GM18499 (cell line): ENCODE measurements around the gene USP3.

ENCODE experiments used
- ATAC-seq: cut with Tn5 transposase; IDR thresholded peaks from one replicate; pipeline ENCODE4 v1.9.1; 2021; ENCODE audit warnings: moderate number of reproducible peaks; ENCODE audit not compliant: insufficient read depth, unreplicated experiment

The USP3 gene, protein sequence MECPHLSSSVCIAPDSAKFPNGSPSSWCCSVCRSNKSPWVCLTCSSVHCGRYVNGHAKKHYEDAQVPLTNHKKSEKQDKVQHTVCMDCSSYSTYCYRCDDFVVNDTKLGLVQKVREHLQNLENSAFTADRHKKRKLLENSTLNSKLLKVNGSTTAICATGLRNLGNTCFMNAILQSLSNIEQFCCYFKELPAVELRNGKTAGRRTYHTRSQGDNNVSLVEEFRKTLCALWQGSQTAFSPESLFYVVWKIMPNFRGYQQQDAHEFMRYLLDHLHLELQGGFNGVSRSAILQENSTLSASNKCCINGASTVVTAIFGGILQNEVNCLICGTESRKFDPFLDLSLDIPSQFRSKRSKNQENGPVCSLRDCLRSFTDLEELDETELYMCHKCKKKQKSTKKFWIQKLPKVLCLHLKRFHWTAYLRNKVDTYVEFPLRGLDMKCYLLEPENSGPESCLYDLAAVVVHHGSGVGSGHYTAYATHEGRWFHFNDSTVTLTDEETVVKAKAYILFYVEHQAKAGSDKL

DNA sequence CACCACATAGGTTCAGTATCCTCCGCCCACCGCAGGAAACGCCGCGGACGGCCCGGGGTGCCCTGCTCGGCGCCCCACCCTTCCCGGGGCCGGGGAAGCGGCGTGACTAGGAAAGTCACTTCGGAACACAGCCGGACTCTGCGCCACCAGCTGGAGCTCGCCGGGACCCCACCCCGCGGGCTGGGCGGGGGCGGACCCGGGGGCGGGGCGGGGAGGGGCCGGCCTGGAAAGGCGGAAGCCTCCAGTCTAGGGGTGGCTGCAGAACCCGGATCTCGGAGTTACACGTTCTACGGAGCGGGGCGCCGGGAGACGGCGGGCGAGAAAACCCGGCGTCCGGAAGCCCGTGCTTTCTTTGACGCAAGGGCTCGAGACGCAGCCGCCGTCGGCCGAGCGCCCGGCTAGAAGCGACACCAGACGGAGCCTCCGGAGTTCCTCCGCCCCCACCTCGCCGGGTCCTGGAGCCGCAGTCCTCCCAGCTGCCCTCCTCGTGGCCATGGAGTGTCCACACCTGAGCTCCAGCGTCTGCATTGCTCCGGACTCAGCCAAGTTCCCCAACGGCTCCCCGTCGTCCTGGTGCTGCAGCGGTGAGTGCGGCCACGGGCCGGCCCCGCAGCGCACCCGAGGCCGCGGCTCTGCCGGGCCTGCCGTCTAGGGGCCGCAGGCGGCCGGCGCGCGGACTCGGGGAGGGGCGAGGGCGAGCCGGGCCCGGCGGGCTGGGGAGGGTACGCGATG is at the start of gene USP3:
USP3 (plus strand) TSS at position 347 of the 732 bp plus-strand sequence; CDS start at position 494, 147 bp downstream.
- peak; percentile 30 for ATAC-seq

DNA sequence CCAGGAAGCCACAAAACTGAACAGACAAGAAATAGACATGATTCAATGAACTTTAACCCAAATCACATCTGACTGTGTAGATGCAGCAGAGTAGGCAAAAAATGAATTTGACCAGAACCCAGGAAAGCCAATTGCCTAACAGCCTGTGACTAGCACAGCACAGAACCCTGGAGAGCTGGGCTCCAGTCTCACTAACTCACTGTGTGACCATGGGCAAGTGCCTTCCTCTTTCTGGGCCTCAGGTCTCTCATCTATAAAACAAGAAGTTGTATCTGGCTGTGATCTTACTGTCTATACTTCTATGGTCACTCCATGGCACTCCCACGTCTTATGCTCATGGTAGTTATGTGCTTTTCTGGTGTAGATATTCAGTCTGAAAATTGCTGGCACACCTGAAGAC is 48.1 kb upstream of the USP3 start:
- ATAC-seq, result no peak

DNA sequence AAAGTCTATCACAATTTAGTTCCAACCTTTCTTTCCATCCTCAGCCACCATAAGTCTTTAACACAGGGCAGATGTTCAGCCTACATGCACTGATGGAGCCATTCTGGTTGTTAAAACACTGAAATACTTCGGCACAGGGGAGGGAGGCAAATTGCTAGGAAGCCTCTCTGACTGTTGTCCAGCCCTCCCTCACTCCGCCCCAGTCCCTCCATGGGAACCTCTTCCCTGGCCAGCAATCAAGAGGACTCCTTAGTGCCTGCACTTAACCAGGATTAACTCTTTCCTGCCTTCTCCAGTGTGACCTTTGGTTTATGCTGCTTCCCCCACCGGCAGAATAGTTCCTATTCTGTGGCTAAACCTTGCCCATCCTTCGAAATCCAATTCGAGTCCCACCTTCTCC is 47.0 kb upstream of the USP3 start:
- no peak for ATAC-seq

DNA sequence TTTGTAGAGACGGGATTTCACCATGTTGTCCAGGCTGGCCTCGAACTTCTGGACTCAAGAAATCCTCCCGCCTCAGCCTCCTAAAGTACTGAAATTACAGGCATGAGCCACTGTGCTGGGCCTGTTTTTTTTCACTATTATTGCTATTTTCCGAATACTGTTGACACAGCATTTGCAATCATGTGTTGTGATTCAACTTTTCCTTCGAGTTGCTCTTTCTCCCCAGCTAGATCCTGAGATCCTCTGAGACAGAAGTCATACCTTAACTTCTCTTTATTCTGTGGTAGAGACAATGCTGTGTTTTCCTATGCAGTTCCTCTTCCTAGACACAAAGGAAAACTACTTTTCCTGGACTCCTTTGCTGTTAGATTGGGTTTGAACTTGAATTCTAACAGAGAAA is 46.4 kb upstream of the USP3 start:
- no peak for ATAC-seq

DNA sequence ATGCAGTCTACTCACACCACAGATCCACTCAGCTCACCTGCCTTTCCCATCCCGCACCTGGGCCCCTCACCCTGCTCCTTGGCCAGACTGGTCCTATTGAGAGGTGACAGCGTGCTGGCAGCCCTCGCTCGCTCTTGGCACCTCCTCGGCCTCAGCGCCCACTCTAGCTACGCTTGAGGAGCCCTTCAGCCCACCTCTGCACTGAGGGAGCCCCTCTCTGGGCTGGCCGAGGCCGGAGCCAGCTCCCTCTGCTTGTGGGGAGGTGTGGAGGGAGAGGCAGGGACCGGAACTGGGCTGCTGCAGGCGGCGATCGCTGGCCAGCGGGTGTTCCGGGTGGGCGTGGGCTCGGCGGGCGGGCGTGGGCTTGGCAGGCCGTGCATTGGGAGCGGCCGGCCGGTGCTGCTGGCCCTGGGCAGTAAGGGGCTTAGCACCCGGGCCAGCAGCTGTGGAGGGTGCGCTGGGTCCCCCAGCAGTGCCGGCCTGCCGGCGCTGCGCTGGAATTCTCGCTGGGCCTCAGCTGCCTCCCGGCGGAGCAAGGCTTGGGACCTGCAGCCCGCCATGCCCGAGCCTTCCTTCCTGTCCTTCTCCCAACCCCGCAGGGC is 45.5 kb upstream of the USP3 start:
- ATAC-seq, result no peak

DNA sequence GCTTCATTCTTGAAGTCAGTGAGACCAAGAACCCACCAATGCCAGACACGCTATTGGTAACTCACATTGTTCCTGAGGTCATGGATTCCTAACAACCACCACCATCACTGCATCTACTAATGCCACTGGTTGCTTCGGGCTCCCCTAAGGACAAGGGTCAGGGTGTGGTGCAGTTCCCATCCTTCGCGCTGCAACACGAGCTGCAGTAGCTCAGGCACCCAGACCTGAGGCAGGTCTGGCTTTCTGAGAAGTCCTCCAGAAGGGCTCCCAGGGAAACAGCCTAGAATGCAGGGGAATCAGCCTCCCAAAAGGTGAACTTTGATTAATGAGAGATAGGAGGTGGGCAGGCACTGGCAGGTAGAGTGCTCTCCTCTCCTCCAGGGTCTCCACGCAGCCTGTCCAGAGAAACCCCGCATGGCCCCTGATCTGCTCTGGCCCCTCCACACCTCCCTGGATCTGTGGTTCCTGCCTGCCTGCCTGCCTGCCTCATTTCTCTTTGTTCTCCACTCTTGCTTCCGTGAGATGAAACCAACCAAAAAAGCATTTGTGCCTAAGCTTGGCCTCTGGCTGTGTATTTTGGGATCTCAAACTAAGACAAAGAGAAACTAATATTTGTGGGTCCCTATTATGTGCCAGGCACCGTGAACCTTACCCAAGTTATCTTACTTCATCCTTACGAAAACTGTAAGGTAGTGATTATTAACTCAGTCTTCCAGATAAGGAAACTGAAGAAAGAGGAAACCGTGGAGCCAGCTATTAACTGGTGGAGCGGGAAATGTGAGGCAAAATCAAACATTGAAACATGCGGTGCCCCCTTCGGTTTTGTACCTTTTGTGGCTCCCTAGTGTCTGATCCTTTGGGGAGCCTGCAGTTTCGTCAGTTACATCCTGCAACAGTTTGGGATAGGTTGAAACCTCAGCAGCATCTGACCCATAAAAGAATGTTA is 43.9 kb upstream of the USP3 start:
- ATAC-seq, result no peak

DNA sequence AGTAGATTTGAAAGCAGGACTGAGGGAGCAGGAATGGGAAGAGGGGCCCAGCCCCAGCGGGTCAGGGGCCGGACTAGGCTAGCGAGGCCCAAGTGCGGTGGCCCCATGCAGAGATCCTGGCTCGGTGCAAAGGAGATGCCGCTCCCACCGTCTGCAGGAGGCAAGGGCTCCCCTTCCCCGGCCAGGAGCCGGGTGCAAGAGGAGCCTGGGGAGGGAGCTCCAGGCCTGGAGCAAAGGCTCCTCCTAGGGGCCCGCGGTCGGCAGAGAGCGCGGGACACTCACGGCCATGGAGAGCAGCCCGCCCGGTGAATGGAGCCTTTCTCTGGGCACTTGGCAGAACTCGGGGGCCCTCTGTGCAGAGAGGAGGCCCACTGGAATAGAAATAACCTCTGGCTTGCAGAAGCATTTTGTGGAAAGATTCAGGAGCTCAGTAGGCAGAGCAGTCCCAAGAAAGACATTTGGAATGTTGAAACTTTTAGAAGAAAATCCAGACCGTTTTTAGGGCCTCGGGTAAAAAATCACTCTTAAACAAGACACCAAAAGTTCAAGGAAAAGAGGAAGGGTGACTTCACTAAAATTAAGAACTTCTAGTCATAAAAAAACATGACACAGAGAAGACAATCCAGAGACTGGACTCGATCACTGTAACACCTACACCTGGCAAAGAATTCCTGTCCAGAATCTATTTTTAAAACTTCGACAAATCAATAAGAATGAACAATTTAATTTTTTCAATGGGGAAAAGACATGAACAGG is 43.0 kb upstream of the USP3 start:
- no peak for ATAC-seq

DNA sequence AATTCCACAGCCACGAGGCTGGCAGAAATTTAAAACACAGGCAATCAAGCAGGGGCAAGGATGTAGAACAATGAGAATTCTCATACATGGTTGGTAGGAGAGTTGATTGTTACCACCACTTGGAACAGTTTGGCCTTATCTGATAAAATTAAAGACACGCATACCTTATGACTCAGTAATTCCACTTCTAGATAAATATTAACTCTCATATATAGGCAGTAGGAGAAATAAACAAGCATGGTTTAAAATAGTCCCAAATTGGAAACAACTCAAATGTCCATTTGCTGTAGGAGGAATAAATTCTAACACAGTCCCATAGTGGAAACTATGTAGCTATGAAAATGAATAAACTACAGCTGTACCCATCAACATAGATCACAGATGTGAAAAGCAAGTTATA is 42.3 kb upstream of the USP3 start:
- ATAC-seq, result no peak

DNA sequence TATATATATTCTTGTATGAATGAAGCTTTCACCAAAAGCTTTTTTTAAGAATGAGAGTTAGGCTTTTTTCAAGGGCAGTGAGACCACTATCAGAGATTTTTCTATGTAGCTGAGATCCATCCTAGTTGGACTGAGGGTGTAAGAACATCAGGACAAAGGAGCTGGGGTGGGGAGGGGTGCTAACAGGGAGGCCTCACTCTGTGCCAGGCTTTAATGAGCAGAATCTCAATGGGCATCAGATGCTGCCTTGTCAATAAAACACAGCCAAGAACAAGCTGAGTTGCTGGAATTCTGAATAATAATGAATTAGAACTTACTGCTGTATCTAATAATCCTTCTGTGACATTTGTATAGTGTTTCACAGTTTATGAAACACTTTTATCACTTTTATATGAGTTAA is 41.4 kb upstream of the USP3 start:
- ATAC-seq, result no peak

DNA sequence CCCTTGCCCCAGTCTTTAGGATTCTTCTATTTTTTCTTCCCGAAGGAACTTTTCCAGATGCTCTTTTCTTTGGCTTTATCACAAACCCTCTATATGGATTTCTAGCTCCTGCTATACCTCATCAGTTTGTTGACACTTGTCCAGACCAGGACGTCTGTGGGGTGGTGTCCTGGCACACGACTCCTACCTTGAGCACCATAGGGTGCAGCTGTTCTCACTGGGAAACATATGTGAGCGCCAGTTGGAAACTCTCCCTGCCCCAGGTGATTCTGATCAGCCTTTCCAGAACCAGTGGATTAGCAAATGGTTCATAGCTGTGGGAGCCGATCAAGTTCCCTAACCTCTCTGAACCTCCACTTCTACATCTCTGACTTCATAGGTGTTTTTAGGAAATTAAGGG is 40.6 kb upstream of the USP3 start:
- no peak for ATAC-seq

DNA sequence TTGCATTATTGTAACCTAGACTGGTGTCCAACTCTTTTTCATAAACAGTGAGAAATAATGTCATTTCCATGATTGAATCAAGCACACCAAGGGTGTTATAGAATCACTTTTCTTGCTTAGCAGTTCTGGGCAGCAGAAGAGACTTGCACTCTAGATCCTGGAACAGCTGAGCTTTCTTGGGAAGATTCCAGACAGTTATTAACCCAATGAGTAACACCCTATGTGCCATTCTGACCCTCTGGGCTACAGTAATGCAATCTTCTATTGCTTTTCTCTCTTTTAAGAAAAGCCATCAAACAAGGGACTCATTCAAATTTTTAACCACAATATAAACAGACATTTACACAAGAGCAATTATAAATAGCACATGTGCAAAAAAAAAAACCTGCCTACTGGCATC is 39.3 kb upstream of the USP3 start:
- no peak for ATAC-seq

DNA sequence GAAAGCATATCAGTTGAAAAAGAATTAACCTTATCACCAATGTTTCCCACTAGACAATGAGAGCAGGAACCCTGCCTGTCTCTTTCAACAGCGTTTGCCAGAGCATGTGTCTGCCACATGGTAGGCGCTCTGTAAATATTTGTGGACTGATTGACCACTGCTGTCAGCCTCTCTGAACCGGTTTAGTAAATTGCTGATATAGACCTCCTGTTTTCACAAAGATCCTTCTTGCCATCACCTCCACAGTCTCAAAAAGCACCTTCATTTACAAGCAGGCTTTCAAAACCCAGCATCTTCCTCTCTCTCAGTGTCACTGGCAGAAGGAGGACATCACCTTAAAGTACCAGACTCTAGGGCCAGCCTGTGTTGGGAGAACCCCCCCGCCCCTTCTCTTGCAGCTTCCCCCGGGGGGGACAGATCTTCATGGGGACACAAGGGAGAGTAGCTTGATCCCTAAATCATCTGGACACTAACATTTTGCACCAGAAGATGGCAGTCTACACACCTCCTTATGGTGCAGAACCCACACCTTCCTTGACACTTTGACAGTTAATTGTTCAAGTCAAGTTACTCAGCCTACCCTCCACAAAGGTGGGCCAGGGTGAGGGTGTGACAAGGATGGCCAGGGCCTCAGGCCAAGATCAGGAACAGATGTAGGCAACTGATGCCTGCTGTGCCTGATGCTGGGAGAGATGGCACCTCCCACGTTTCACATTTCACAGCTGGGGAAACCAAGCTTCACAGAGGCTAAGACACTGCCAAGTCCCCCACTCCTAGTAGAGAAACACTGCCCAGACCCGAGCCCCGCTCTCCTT is 37.8 kb upstream of the USP3 start:
- ATAC-seq, result no peak

DNA sequence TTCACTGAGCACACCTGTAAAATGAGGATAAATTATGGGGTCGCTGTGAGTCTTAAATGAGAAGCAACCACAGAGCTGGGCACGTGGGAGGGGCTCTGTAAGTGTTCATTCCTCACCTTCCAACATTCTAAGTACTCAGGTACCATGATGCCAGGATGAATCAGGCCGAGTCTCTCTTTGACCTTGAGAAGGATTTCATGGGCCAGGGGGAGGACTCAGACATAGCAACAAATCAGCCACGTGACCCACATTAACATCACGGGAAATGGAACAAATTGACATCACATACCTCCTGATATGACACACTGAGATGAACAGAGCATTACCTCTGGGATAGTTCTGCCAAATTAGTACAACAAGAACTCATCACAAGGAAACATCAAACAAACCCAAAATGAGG is 35.2 kb upstream of the USP3 start:
- no peak for ATAC-seq

DNA sequence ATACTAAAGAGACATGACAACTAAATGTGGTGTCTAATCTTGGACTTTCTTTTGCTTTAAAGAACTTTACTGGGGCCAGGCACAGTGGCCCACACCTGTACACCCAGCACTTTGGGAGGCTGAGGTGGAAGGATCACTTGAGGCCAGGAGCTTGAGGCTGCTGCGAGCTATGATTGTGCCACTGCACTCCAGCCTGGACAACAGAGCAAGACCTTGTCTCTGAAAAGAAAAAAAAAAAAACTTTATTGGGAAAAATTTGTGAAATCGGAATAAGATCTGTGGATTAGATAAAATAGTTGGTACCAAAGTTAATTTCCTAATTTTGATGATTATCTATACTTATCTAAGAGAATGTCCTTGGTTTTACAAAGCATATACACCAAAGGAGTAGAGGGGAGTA is 34.4 kb upstream of the USP3 start:
- ATAC-seq, result no peak

DNA sequence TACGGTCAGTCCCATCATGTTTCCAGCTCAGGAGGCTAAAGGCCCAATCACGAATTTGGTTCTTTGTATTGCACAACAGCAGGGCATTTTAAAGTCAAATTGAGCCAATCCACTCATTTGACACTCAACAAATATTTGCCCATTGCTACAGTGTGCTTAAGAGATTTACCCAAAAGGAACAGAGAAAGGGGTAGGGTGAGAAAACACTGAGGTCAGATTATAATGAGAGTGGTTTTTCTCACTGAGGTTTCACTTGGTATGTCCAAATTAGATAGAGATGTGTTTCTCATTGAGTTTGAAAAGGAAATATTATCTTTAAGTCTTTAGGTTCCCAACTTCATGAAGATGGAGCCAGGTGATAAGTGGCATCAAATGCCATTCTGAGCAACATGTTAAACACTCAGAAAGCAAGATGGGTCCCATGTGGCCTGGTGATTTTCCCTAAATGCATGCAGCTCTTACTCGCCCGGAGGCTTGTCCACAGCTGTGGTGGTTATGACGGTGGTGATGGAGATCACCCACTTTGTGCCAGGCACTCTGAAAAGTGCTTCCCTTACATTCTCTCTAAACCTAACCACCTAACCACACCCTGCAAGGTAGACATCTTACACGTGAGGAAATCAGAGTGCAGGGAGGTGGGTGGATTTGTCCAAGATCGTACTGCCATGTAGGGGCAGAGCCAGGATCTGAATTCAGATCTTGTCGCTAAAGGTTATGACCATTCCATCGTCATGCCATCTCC is 31.2 kb upstream of the USP3 start:
- ATAC-seq, result no peak

DNA sequence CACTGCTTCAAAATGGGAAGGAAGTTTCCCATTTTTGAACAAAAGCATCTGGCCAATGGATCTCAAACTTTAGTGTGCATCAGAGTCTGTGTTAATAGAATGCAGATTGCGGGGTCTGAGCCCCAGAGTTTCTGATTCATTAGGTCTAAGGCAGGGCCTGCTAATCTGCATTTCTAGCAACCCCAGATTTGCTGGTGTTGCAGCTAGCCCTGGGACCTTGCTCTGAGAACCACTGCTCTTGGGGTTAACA is 30.7 kb upstream of the USP3 start:
- no peak for ATAC-seq

DNA sequence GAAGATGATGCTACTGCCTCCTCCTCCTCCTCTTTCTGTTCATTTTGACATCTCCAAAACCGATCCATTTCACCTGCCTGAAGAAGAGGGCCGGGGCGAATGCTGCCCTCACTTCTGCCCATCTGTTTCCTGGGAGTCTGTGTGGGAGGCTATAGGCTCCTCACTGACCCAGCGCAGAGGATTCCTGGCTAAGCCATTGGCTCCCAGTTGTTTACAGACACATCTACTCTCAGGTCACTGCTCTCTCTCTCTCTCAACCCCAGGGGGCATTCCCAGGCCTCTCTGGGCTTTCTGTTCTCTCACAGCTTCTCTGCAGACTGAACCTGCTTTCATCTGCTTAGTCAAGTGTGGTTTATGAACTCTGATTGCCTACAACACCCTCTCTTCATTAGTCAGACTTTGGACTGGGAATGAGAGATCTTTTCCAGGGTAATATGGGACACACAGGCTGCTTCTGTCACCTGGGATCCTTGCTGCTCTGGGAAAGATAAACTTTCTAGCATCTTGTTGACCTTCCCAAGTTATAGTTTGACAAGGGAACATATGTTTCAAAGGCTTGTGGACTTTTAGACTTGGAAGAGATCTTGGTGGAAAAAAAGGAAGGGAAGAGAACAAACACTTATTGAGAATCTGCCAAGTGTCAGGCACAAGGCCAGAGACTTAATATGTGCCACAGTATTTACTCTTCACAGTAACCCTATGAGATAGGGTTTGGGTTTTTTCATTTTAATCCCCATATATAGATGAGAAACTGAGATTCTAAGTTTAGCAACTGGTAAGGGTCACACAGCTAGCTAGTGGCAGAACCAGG is 30.2 kb upstream of the USP3 start:
- no peak for ATAC-seq
